Activated CD4-positive, alpha-beta memory T cell treated with anti-CD3 and anti-CD28 coated beads, Interleukin-2, amount 10 ng/mL, durations not matched to agents 7 days and 5 days (primary cell): ENCODE data around the gene TSC22D1. TPM values are rescaled to one million over a fixed set of nuclear protein-coding genes. Genes with fewer than 3 reads are reported as not detected.

ENCODE experiments used
- CTCF ChIA-PET: fragments of 350-600 bp; sonication (Branson Sonifier 250); formaldehyde crosslinking; loops from one replicate; lab custom pipeline; 2021; ENCODE audit warnings: antibody characterized with exemption, inconsistent platforms; lab: Charles Lee
- POLR2A ChIA-PET: fragments of 350-600 bp; sonication (Branson Sonifier 250); formaldehyde crosslinking; loops from one replicate; lab custom pipeline; 2021; ENCODE audit warnings: antibody characterized with exemption; lab: Charles Lee
- DNase-seq: peaks from one replicate; pipeline ENCODE4 v3.0.0-alpha.2; 2020
- H3K27ac Mint-ChIP-seq: one replicate; pipeline ENCODE4 v1.8.0; 2021; ENCODE audit warnings: mild to moderate bottlenecking, mixed read lengths
- H3K27me3 Mint-ChIP-seq: one replicate; pipeline ENCODE4 v1.8.0; 2021; ENCODE audit warnings: mixed read lengths
- H3K36me3 Mint-ChIP-seq: one replicate; pipeline ENCODE4 v1.8.0; 2021; ENCODE audit warnings: low read depth, mixed read lengths
- H3K4me1 Mint-ChIP-seq: one replicate; pipeline ENCODE4 v1.8.0; 2021; ENCODE audit warnings: mixed read lengths
- H3K4me3 Mint-ChIP-seq: one replicate; pipeline ENCODE4 v1.8.0; 2021; ENCODE audit warnings: mild to moderate bottlenecking, mixed read lengths
- H3K9me3 Mint-ChIP-seq: one replicate; pipeline ENCODE4 v1.8.0; 2021; ENCODE audit warnings: mixed read lengths
- total RNA-seq, 2 experiments: library from RNA; stranded (reverse); gene quantifications; one replicate each; pipeline ENCODE4 v1.2.3, GENCODE V29; 2021

TSC22D1 gene
- total RNA-seq, 2 experiments from 2014 or later: 9.4 to 12.6 TPM

DNA sequence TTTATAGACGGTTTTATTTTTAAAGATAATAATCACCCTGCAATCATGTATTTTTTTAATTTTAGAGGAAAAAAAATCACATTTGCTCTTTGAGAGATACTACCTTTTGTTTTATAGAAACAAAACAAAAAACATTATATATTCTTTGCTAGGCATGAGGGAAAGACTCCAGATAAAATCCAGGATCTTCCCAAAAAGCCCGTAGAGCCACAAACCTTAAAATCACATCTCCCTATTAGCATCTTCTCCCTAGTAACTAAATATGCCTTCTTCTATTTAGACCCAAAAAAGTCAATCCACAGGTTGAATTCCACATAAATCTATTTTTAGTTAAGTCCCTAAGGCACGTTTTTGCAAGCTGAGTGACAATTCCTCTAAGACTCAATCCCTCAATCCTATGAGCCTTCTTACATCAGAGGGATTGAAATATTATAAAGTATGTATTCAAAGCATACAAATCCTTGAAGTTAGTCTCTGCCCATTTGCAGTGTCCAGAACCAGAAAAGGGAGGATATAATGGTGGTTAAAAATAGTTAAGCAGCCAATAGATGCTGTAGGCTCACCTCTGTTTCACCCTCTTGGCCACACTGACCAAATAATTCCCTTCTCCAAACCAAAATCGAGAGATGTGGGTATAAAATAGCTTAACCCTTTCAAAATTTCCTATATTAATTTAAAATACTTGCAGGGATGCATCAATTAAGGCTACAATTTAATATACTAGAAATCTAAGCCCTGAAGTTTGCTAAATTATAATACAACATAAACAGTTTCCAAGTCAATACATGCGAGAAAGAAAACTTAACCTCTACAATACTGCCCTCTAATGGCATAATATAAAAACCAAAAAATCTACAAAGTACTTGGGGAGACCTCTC, 138.5 kb downstream of the TSC22D1 start:
- no peak overlapping the region for H3K27ac Mint-ChIP-seq
- DNase-seq: no peak
- POLR2A ChIA-PET: no interaction called here
- H3K4me3 Mint-ChIP-seq: peak overlapping the region; percentile 58
- H3K4me1 Mint-ChIP-seq: peaks cover 20% of the 10 kb centered on the region
- H3K27me3 Mint-ChIP-seq: peaks cover 55% of the 10 kb centered on the region
- CTCF ChIA-PET: interaction anchor here (1.0 to 5.0 kb wide), 9 partner anchors 13 to 609 kb away, joined by 3 to 58 read pairs (median 4); no protein-coding TSS in a partner anchor
- H3K36me3 Mint-ChIP-seq: no peaks in the 10 kb centered on the region
- H3K9me3 Mint-ChIP-seq: no peaks in the 10 kb centered on the region

DNA sequence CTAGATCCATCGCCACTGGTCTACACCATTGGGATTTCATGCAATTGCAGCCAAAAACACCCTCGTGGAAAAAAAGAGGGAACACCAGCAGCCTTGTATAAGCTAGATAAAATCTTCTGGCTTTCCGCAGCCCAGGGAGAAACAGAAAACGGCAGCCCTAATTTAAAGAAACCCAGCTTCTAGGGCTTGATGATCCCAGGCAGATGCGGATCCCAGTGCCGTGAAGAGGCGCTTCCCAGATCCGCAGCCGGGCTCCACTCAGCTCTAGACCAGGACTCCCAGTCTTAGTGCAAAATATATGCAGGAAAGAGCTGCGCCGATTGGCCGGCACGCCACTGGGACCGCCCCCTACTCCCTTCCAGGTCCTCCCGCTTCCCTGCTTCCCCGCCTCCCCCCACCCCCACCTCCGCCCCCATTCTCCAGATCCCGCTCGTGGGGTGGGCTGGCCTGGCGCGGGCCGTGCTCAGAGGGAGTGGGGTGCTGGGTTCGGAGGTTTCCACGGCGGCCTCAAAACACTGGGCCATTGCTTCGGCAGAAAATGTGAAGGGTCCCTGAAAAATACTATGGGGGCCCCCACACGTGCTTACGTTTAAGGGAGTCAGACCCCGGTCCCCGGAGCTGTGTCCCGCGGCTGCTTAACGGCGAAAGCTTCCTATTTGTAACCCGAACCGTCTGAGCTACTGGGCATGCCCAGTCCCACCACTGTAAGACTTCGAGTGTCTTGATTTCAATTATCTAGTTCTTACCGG, 139.4 kb downstream of the TSC22D1 start:
- peak; percentile 30 for DNase-seq
- H3K27me3 Mint-ChIP-seq: peaks cover 52% of the 10 kb centered on the region
- ChIA-PET CTCF (interaction anchor here (1.0 to 5.0 kb wide), 5 partner anchors 29 to 610 kb away, joined by 3 to 58 read pairs (median 10); no protein-coding TSS in a partner anchor), POLR2A (interaction anchor here (0.6 kb wide), 1 partner anchor 386 kb away, joined by 3 read pairs; no protein-coding TSS in a partner anchor)
- no peaks in the 10 kb centered on the region for H3K36me3 Mint-ChIP-seq
- H3K27ac Mint-ChIP-seq: no peak overlapping the region
- peaks cover 20% of the 10 kb centered on the region for H3K4me1 Mint-ChIP-seq
- H3K4me3 Mint-ChIP-seq: peak overlapping the region; percentile 68
- no peaks in the 10 kb centered on the region for H3K9me3 Mint-ChIP-seq

DNA sequence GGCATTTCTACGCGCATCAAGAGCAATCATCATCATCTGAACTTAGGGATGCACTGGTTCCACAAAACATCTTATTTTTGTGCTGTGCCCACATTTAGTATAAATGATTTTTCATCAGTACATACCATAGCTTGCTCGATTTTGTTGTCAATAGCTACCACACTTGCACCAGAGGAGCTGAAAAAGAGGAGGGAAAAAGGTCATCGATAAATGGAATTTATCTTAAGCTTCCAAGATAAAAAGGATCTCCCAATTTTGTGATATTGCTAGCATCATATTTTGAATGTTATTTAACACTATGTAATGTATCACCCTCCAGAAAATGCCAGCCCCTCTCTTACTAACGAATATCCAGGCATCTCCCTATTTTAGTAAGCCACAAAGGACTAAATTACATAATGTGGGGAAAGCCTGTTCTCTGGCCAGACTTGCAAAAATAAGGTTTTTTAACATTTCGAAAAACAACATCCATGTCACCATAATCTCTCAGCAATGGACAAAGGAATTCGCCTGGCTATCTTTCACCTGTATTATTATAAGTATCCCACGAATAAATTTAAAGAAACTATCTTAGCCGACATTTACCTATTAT, 140.1 kb downstream of the TSC22D1 start:
- Mint-ChIP-seq H3K9me3 (no peaks in the 10 kb centered on the region), H3K27me3 (peaks cover 50% of the 10 kb centered on the region), H3K4me1 (peaks cover 20% of the 10 kb centered on the region), H3K27ac (no peak overlapping the region), H3K36me3 (no peaks in the 10 kb centered on the region), H3K4me3 (peak overlapping the region; percentile 68)
- no peak for DNase-seq
- ChIA-PET CTCF (interaction anchor here (2.8 to 5.0 kb wide), 3 partner anchors 245 to 529 kb away, joined by 10 to 58 read pairs (median 11); no protein-coding TSS in a partner anchor), POLR2A (interaction anchor here (0.6 kb wide), 1 partner anchor 386 kb away, joined by 3 read pairs; no protein-coding TSS in a partner anchor)

DNA sequence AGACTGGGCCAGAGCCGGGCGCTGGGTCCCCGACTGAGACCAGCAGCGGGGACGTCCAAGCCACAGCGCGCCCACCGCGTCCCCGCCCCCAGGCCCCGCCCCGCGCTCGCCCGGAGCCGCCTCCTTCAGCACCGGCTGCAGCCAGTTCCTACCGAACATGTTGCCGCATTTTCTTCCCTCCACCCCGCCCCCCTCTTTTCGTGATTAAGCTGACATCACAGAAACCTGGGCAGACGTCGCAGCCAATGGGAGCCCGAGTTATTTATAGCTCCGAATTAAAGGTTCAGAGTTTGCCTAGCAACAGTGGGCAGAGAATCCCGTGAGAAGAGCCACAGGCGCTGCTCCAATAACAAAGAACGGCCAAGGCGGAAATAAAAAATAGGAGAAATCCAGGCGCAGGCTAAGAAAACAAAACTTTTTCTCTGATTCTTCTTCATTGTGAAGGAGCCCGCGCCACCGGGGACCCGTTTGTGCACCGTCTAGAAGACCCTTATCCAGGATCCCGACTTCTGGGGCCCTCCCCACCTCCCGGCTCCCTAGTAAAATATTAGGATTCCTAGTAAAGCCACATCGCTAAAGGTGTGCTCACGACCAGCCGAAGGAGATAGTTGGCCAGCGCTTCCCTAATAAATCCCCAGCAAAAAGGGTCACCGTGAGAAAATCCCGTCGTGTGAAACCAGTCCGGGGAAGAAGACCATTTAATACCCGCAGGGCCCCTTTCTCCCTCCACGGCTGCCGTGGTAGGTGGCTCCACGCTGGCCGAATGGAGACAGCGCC, 140.8 kb downstream of the TSC22D1 start:
- CTCF ChIA-PET: interaction anchor here (2.8 to 5.0 kb wide), 3 partner anchors 244 to 529 kb away, joined by 10 to 58 read pairs (median 11); no protein-coding TSS in a partner anchor
- peaks cover 20% of the 10 kb centered on the region for H3K4me1 Mint-ChIP-seq
- peaks cover 48% of the 10 kb centered on the region for H3K27me3 Mint-ChIP-seq
- H3K9me3 Mint-ChIP-seq: no peaks in the 10 kb centered on the region
- peak; percentile 87 for DNase-seq
- POLR2A ChIA-PET: interaction anchor here (1.9 kb wide), 1 partner anchor 239 kb away, joined by 5 read pairs; no protein-coding TSS in a partner anchor
- H3K4me3 Mint-ChIP-seq: peak overlapping the region; percentile 68
- H3K36me3 Mint-ChIP-seq: no peaks in the 10 kb centered on the region
- H3K27ac Mint-ChIP-seq: no peak overlapping the region

DNA sequence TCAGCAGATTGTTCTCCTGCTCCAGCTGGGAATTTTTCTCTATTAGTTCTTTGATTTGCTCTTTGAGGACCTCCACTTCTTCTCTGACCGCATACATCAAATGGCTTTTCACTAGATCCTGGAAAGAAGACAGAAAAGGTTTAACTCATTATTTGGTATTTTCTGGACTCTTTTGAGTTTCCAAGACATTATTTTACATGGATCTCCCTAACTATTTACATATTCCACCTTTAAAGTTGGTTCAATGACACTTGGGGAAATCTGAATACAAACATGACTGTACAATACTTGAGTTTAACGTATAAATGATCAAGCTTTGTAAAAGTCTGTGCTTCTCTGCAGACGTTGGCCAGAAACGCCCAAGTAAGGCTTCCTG, 141.4 kb downstream of the TSC22D1 start:
- POLR2A ChIA-PET: interaction anchor here (1.9 kb wide), 1 partner anchor 238 kb away, joined by 5 read pairs; no protein-coding TSS in a partner anchor
- no peaks in the 10 kb centered on the region for H3K9me3 Mint-ChIP-seq
- CTCF ChIA-PET: interaction anchor here (2.8 to 5.0 kb wide), 2 partner anchors 244 to 528 kb away, joined by 10 to 58 read pairs; no protein-coding TSS in a partner anchor
- peaks cover 45% of the 10 kb centered on the region for H3K27me3 Mint-ChIP-seq
- no peaks in the 10 kb centered on the region for H3K36me3 Mint-ChIP-seq
- DNase-seq: no peak
- H3K27ac Mint-ChIP-seq: no peak overlapping the region
- H3K4me1 Mint-ChIP-seq: peaks cover 20% of the 10 kb centered on the region
- no peak overlapping the region for H3K4me3 Mint-ChIP-seq

DNA sequence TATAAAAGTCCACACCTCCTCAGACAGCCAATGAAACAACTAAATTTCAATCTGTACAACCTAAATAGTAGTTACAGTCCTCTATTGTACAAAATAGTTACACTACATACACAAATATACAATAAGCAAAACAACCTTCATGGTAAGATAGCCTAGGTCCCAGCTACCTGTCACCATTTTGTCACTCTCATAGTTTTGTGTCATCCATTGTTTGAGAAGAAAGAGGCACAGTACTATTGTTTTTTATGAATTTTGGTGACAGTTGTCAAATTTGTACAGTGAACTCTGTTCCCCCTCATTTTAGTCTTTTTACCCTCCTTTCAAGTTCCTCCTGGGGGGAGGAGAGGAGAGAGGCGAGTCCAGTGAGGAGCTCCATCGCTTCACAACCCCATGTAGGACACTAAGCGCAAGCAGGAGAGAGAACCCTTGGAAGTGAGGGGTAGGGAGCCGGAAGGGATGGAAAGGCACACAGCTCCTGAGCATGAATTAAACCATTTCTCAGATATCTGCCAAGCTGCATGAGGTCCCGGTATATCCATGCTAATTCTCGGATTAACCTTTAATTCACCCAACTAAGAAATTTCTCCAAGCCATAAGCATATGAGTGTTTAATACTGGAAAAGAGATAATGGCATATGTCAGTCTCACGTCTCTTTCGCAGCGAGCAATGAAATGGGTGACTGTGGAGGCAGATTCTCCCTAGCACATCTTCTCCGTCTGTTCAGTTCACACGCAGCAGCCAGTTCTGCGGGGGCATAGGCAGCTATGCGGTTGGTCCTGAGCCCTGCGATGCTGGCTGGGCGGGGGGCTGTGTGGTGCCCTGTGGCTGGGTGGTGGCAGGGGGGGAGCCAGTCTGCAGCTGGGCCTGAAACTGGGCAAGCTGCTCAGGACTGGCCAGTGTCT, 142.0 kb downstream of the TSC22D1 start:
- no peaks in the 10 kb centered on the region for H3K9me3 Mint-ChIP-seq
- H3K36me3 Mint-ChIP-seq: no peaks in the 10 kb centered on the region
- no peak overlapping the region for H3K4me3 Mint-ChIP-seq
- DNase-seq: no peak
- peaks cover 20% of the 10 kb centered on the region for H3K4me1 Mint-ChIP-seq
- peaks cover 43% of the 10 kb centered on the region for H3K27me3 Mint-ChIP-seq
- ChIA-PET CTCF (interaction anchor here (1.2 to 2.8 kb wide), 2 partner anchors 243 to 526 kb away, joined by 3 to 10 read pairs; no protein-coding TSS in a partner anchor), POLR2A (interaction anchor here (1.9 kb wide), 1 partner anchor 238 kb away, joined by 5 read pairs; no protein-coding TSS in a partner anchor)
- H3K27ac Mint-ChIP-seq: no peak overlapping the region

DNA sequence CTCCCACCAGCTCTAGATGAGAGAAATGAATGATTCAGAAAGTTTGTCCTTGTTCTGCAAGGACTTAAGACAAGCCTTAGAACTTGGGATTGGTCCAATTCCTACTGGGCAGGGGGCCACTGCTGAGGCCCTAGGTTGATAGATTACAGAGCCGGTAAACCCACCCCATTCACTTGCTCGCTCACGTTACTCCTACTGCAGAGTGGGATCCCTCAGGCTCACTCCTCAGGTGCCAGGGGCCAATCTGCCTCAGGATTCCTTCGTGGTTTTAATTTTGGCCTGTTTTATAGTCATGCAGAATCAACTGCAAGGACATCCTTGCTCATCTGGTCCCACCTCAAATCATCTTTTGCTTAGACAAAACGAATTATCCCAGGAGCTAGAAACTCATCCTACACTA, 143.5 kb downstream of the TSC22D1 start:
- no peak overlapping the region for H3K4me3 Mint-ChIP-seq
- no peaks in the 10 kb centered on the region for H3K36me3 Mint-ChIP-seq
- peaks cover 39% of the 10 kb centered on the region for H3K27me3 Mint-ChIP-seq
- H3K27ac Mint-ChIP-seq: no peak overlapping the region
- no peak for DNase-seq
- H3K9me3 Mint-ChIP-seq: no peaks in the 10 kb centered on the region
- ChIA-PET POLR2A (no interaction called here), CTCF (no interaction called here)
- peaks cover 20% of the 10 kb centered on the region for H3K4me1 Mint-ChIP-seq

DNA sequence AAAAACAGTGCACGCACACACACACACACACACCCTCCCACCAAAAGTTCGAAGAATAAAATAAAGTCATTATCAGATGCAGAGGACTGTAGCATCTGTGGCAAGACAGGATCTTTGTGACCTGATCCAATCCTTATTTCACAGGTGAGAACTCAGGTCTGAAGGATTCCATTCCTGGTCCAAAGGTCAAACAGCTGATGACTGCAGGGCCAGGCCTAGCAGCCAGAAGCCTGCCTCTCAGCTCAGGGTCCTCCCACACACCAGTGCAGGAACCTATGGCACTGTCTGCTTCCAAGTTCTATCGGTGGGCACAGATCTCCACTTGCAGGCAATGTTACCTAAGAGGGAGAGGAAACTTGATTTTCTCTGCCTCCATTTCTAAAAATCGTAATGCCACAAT, 145.0 kb downstream of the TSC22D1 start:
- H3K9me3 Mint-ChIP-seq: no peaks in the 10 kb centered on the region
- no peak overlapping the region for H3K4me3 Mint-ChIP-seq
- POLR2A ChIA-PET: no interaction called here
- H3K36me3 Mint-ChIP-seq: no peaks in the 10 kb centered on the region
- H3K27me3 Mint-ChIP-seq: peaks cover 27% of the 10 kb centered on the region
- CTCF ChIA-PET: no interaction called here
- peaks cover 11% of the 10 kb centered on the region for H3K4me1 Mint-ChIP-seq
- no peak overlapping the region for H3K27ac Mint-ChIP-seq
- no peak for DNase-seq

DNA sequence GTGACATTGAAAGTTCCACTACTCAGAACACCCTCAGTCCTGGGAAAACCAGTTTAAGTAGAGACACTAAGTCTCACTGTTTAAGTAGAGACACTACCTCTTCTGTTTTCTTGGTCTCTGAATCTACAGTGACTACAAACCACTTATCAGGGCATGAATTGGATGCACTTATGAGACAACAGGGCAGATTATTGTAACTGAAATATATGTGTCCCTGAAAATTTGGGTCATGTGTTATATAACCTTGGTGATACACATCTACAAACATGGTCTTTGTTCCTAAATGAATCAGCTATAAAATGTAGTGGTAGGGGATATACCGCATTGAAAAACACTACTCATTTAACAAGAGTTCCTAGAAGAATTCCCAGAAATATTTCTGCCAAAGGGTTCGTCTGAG, 146.8 kb downstream of the TSC22D1 start:
- CTCF ChIA-PET: no interaction called here
- no peaks in the 10 kb centered on the region for H3K4me1 Mint-ChIP-seq
- no peaks in the 10 kb centered on the region for H3K9me3 Mint-ChIP-seq
- no peak overlapping the region for H3K27ac Mint-ChIP-seq
- peaks cover 18% of the 10 kb centered on the region for H3K27me3 Mint-ChIP-seq
- DNase-seq: no peak
- POLR2A ChIA-PET: no interaction called here
- no peak overlapping the region for H3K4me3 Mint-ChIP-seq
- no peaks in the 10 kb centered on the region for H3K36me3 Mint-ChIP-seq

DNA sequence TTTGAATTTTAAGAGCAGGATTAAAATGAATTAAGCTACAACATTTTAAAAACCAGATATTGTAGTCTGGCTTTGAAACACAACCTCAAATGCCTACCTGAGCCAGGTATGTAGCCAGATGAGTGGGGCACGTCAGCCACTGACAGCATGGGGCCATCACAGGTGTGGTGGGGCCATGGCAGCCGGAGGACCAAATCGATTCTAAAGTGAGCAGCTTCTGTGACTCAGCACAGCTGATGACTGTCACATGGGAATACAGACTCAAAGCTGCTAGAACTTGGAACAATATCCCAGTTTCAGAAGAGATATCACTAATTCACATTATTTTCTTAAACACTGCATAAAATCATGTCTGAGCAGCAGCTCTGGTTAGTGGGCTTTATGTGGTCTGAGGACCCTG, 149.7 kb downstream of the TSC22D1 start:
- POLR2A ChIA-PET: no interaction called here
- H3K27ac Mint-ChIP-seq: no peak overlapping the region
- no peaks in the 10 kb centered on the region for H3K36me3 Mint-ChIP-seq
- no peak overlapping the region for H3K4me3 Mint-ChIP-seq
- H3K9me3 Mint-ChIP-seq: no peaks in the 10 kb centered on the region
- H3K27me3 Mint-ChIP-seq: peaks cover 17% of the 10 kb centered on the region
- no peaks in the 10 kb centered on the region for H3K4me1 Mint-ChIP-seq
- CTCF ChIA-PET: no interaction called here
- no peak for DNase-seq

DNA sequence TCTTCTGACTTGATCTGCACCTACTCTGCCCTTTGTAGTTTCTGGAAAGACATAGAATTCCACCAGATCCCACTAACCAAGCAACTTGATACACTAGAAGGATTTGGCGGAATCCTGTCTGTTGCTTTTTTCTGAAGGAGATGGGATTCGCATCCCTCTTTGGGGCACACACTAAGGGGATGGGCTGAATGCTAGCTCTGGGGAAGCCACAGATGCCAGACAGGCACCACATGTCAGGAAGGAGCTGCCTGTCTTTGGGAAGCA, 150.4 kb downstream of the TSC22D1 start:
- Mint-ChIP-seq H3K4me1 (no peaks in the 10 kb centered on the region), H3K27me3 (peaks cover 19% of the 10 kb centered on the region), H3K9me3 (no peaks in the 10 kb centered on the region), H3K27ac (no peak overlapping the region), H3K4me3 (no peak overlapping the region), H3K36me3 (no peaks in the 10 kb centered on the region)
- CTCF ChIA-PET: no interaction called here
- POLR2A ChIA-PET: no interaction called here
- DNase-seq: no peak
